Fibroblast of skin of back (primary cell): ENCODE data around the gene SLC35D2.
"Not testable (repeated sequence)": the region's sequence is repeated elsewhere in the genome, so short reads cannot be mapped to it uniquely, and the experiment has no call there.

Experiments used
- DNase-seq: peaks from one replicate; pipeline ENCODE4 v3.0.0-alpha.2; 2013

SLC35D2 gene

GRCh38 chr9:96306958-96307357 is 76.6 kb downstream of the SLC35D2 start:
- DNase-seq: not testable (repeated sequence)

- DNase-seq: no peak
Observed at GRCh38 chr9:96305171-96305570, 78.3 kb downstream of the SLC35D2 start.

- DNase-seq: no peak
Observed at GRCh38 chr9:96304230-96304629, 79.3 kb downstream of the SLC35D2 start.

- DNase-seq: no peak
Observed at GRCh38 chr9:96302021-96302420, 81.5 kb downstream of the SLC35D2 start, which contains the start of gene HSD17B3. Gene HSD17B3 (minus strand): TSS chr9:96302176. CDS start chr9:96302104, 72 bp downstream.

GRCh38 chr9:96299823-96300222 is 83.7 kb downstream of the SLC35D2 start:
- DNase-seq: peak; percentile 4

GRCh38 chr9:96294159-96294545 is 89.4 kb downstream of the SLC35D2 start:
- no peak for DNase-seq

GRCh38 chr9:96293498-96294158 is 89.9 kb downstream of the SLC35D2 start:
- DNase-seq: peak; percentile 54

GRCh38 chr9:96289392-96289791 is 94.1 kb downstream of the SLC35D2 start:
- no peak for DNase-seq

- no peak for DNase-seq
Observed at GRCh38 chr9:96281641-96282040, 101.9 kb downstream of the SLC35D2 start.

- DNase-seq: no peak
Observed at GRCh38 chr9:96279932-96280331, 103.6 kb downstream of the SLC35D2 start.

- DNase-seq: no peak
Observed at GRCh38 chr9:96274939-96275338, 108.6 kb downstream of the SLC35D2 start.
